Activated naive CD4-positive, alpha-beta T cell treated with anti-CD3 and anti-CD28 coated beads, Interleukin-2, amount 10 ng/mL, durations not matched to agents 7 days and 5 days (primary cell): Measurements from ENCODE around the gene RAB38.

Experiments
- CTCF ChIA-PET: fragments of 350-600 bp; sonication (Branson Sonifier 250); formaldehyde crosslinking; loops from one replicate; lab custom pipeline; 2021; ENCODE audit warnings: antibody characterized with exemption; lab: Charles Lee
- DNase-seq: peaks from one replicate; pipeline ENCODE4 v3.0.0-alpha.2; 2020
- H3K27ac Mint-ChIP-seq: one replicate; pipeline ENCODE4 v1.8.0; 2021; ENCODE audit warnings: mild to moderate bottlenecking, moderate library complexity, mixed read lengths
- H3K27me3 Mint-ChIP-seq: one replicate; pipeline ENCODE4 v1.8.0; 2021; ENCODE audit warnings: mild to moderate bottlenecking, mixed read lengths
- H3K36me3 Mint-ChIP-seq: one replicate; pipeline ENCODE4 v1.8.0; 2021; ENCODE audit warnings: mixed read lengths
- H3K4me1 Mint-ChIP-seq: one replicate; pipeline ENCODE4 v1.8.0; 2021; ENCODE audit warnings: mixed read lengths
- H3K4me3 Mint-ChIP-seq: one replicate; pipeline ENCODE4 v1.8.0; 2021; ENCODE audit warnings: mild to moderate bottlenecking, moderate library complexity, mixed read lengths
- H3K9me3 Mint-ChIP-seq: one replicate; pipeline ENCODE4 v1.8.0; 2021; ENCODE audit warnings: mixed read lengths

Gene RAB38

DNA sequence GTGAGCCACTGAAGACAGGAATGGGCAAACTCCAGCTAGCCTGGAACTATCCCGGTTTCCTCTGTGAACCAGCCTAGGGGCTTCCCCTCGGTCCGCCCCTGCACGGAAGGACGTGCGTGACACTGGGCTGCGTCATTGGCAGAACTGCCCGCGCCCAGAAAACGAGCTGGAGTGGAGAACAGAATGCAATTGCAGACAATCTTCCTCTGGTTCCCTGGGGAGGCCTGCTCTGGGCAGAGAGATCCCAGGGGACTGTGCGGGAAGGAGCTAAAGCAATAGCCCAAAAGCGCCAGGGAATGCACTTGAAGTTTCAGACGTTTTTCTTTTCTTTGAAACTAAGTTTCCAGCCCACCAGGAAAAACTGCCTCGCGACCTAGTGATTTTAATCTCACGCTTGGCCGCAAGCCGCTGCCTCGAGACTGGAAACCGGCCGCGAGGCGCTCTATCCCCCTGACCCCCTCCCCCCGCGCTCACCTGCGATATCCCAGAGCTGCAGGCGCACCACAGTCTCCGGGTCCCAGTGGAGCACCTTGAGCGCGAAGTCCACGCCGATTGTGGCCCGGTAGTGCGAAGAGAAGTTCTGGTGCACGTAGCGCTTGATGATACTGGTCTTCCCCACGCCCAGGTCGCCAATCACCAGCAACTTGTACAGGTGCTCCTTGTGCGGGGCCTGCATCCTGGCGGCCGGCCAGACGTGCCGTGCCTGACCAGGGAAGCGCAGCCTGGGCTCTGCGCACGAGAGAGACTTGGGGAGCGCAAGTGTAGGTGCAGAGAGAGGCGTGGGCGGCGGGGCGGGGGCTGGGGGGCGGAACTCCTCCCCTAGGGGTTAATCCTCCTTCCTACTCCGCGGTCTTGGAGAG, at the start of gene RAB38:
TSS of gene RAB38 (minus strand) at position 735 of the 860 bp plus-strand sequence. CDS start at position 676, 59 bp downstream.
- Mint-ChIP-seq H3K27me3 (peaks cover 14% of the 10 kb centered on the region), H3K4me3 (peak within 1 kb of the TSS; percentile 70), H3K4me1 (peaks cover 22% of the 10 kb centered on the region), H3K27ac (no peak within 1 kb of the TSS), H3K36me3 (no peaks in the 10 kb centered on the region), H3K9me3 (no peaks in the 10 kb centered on the region)
- CTCF ChIA-PET, result interaction anchor here (1.3 kb wide), 1 partner anchor 369 kb away, joined by 3 read pairs; no protein-coding TSS in a partner anchor
- DNase-seq, result peak; percentile 55

DNA sequence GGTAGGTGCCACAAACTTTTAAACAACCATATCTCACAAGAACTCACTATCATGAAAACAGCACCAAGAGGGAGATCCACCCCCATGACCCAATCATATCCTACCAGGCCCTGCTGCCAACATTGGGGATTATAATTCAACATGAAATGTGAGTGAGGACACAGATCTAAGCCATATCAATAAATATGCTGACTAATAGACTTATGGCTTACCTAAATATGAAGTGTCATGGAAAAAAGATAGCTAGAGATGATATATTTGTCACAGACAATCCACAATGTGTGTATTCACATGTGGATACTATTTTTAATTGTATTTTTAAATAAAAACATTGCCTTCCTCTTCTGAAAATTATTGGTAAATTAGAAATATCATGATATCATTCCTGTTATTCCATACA, 38.2 kb upstream of the RAB38 start:
- Mint-ChIP-seq H3K36me3 (no peaks in the 10 kb centered on the region), H3K9me3 (no peaks in the 10 kb centered on the region), H3K27me3 (no peaks in the 10 kb centered on the region), H3K4me1 (no peaks in the 10 kb centered on the region), H3K4me3 (no peak overlapping the region), H3K27ac (no peak overlapping the region)
- CTCF ChIA-PET, result no interaction called here
- DNase-seq, result no peak

DNA sequence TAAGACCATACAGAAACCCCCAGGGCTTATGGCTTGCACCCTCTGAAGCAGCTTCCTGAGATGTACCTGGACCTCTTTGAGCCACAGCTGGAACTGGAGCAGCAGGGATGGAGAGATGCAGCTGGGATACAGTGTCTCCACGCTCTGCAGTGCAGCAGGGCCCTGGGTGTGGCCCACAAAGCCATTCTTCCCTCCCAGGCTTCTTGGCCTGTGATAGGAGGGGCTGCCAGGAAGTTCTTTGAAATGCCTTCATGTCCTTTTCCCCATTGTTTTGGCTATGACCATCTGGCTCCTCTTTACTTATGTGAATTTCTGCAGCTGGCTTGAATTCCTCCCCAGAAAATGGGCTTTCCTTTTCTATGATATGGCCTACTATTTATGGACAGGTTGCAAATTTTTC, 37.1 kb upstream of the RAB38 start:
- no peak overlapping the region for H3K4me3 Mint-ChIP-seq
- DNase-seq, result no peak
- CTCF ChIA-PET, result no interaction called here

DNA sequence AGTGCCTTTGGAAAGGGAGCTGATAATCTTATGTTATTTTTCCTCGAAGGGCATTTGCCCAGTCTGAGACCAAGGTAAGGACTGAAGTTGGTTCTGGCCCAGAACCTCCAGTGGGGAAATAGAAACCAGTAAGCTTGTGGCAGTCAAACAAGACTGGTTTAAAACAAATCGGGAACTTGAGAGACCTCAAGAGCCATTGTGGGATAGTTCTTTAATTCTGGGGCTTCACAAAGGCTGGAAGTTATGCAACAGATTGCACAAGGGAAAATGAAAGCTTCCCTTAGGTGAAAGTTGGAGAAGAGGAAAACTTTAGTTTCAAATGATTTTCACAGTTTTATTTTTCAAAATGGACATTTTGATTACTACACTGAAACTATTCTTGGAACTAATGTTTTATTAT, 33.5 kb upstream of the RAB38 start:
- H3K9me3 Mint-ChIP-seq, result no peaks in the 10 kb centered on the region
- H3K36me3 Mint-ChIP-seq, result no peaks in the 10 kb centered on the region
- CTCF ChIA-PET, result no interaction called here
- no peak for DNase-seq
- H3K27ac Mint-ChIP-seq, result no peak overlapping the region
- H3K4me1 Mint-ChIP-seq, result no peaks in the 10 kb centered on the region
- H3K27me3 Mint-ChIP-seq, result no peaks in the 10 kb centered on the region
- no peak overlapping the region for H3K4me3 Mint-ChIP-seq

More for the DNA sequence above, 37.1 kb upstream of the RAB38 start:
- Mint-ChIP-seq H3K9me3 (no peaks in the 10 kb centered on the region), H3K4me1 (no peaks in the 10 kb centered on the region), H3K36me3 (no peaks in the 10 kb centered on the region), H3K27ac (no peak overlapping the region), H3K27me3 (no peaks in the 10 kb centered on the region)

DNA sequence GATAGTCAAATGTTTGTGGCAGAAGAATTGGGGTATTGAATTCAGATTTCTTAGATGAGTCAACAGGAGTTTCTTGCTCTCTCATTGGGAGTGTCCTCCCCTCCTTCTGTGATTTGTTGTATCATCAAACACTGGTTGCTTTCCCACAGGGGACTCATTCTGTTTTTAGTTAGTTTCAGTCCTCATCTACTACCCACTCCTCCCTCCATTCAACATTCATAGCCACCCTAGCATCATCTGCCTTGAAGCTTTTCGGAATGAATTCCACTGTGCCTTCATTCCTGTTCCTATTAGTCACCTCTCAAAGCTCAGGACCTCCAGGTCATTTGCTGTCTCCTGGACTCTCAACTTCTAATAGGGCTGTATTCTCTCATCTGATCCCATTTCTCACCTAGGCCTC, 31.5 kb upstream of the RAB38 start:
- no peak for DNase-seq
- H3K36me3 Mint-ChIP-seq, result no peaks in the 10 kb centered on the region
- CTCF ChIA-PET, result no interaction called here

DNA sequence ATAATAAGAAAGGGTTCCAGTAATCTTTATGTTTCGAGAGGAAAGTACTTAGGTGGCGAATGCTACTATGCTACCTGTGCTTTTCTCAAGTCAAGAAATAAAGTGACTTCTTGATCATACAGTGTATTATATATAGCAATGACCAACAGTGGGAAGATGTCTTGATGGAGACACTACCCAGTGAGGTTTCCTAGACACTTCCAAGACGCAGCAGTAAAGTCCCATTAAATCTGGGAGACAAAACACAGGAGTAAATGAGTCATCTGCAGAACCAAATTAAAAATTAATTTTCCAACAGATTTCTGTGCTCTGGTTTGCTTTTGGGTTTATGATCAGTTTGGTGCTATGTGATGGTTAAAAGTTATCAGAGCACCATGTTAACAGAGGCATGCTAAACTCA, 29.1 kb upstream of the RAB38 start:
- no peak for DNase-seq
- CTCF ChIA-PET, result no interaction called here
- Mint-ChIP-seq H3K4me3 (no peak overlapping the region), H3K4me1 (no peaks in the 10 kb centered on the region), H3K9me3 (no peaks in the 10 kb centered on the region), H3K27ac (no peak overlapping the region), H3K27me3 (no peaks in the 10 kb centered on the region), H3K36me3 (no peaks in the 10 kb centered on the region)

More for the DNA sequence above, 31.5 kb upstream of the RAB38 start:
- Mint-ChIP-seq H3K27me3 (no peaks in the 10 kb centered on the region), H3K9me3 (no peaks in the 10 kb centered on the region), H3K4me3 (no peak overlapping the region), H3K4me1 (no peaks in the 10 kb centered on the region), H3K27ac (no peak overlapping the region)

DNA sequence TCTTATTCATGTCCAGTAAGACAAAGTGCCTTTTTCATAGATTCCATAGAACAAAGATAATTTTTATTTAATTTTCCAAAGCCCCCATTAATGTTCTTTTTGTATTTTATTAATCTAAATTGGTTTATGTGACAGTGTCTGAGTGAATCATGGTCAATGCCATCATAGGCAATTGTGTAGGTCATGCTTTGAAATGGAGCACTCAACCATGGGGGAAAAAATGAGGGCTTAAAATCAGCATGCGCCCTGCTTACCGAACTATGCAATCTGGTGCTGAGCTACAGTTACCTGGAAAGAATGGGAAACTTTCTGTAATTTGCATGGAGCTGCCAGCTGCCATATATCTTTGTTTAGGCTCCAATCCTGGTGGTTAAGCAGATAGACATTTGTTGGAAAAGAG, 28.4 kb upstream of the RAB38 start:
- Mint-ChIP-seq H3K36me3 (no peaks in the 10 kb centered on the region), H3K4me1 (no peaks in the 10 kb centered on the region), H3K4me3 (no peak overlapping the region), H3K27ac (no peak overlapping the region), H3K27me3 (no peaks in the 10 kb centered on the region), H3K9me3 (no peaks in the 10 kb centered on the region)
- CTCF ChIA-PET, result no interaction called here
- DNase-seq, result no peak

DNA sequence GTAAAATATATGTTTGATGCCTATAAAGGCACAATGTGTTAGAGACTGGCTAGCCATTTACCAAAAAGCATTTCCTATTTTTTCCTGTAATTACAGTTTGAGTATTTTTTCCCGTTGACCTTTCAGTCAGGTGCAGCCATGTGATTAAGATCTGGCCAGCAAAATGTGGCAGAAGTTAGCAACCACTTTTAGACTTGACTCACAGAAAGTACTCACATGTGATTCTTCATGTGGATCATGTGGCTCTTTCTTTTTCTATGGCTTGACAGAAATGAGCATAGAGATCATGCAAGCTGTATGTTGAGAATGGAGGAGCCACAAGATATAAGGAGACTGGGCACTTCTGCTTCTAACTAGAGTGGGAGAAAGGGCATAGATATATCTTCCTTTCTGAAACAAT, 27.3 kb upstream of the RAB38 start:
- H3K4me3 Mint-ChIP-seq, result no peak overlapping the region
- H3K36me3 Mint-ChIP-seq, result no peaks in the 10 kb centered on the region
- DNase-seq, result no peak
- no peaks in the 10 kb centered on the region for H3K9me3 Mint-ChIP-seq
- CTCF ChIA-PET, result no interaction called here
- no peak overlapping the region for H3K27ac Mint-ChIP-seq
- peaks cover 5% of the 10 kb centered on the region for H3K27me3 Mint-ChIP-seq
- H3K4me1 Mint-ChIP-seq, result no peaks in the 10 kb centered on the region

DNA sequence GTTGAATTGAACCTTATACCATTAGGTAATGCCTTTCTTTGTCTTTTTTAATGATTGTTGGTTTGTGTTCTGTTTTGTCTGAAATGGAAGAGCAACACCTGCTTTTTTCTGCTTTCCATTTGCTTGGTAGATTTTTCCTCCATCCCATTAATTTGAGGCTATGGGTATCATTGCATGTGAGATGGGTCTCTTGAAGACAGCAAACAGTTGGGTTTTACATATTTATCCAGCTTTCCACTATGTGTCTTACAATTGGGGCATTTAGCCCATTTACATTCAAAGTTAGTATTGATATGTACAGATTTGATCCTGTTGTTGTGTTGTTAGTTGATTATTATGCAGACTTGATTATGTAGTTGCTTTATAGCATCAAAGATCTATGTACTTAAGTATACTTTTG, 21.1 kb upstream of the RAB38 start:
- Mint-ChIP-seq H3K27ac (no peak overlapping the region), H3K27me3 (peaks cover 10% of the 10 kb centered on the region), H3K4me1 (no peaks in the 10 kb centered on the region), H3K36me3 (no peaks in the 10 kb centered on the region), H3K4me3 (no peak overlapping the region), H3K9me3 (peaks cover 9% of the 10 kb centered on the region)
- CTCF ChIA-PET, result no interaction called here
- no peak for DNase-seq

DNA sequence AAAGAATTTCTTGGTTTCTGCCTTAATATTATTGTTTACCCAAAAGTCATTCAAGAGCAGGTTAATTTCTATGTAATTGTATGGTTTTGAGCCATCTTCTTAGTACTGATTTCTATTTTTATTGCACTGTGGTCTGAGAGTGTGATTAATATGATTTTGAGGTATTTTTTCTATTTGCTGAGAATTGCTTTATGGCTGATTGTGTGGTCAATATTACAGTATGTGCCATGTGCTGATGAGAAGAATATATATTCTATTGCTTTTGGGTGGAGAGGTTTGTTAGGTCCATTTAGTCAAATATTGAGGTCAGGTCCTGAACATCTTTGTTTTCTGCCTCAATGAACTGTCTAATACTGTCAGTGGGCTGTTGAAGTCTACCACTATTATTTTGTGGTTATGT, 20.7 kb upstream of the RAB38 start:
- H3K27me3 Mint-ChIP-seq, result peaks cover 10% of the 10 kb centered on the region
- H3K4me3 Mint-ChIP-seq, result no peak overlapping the region
- CTCF ChIA-PET, result no interaction called here
- no peak overlapping the region for H3K27ac Mint-ChIP-seq
- no peaks in the 10 kb centered on the region for H3K4me1 Mint-ChIP-seq
- H3K9me3 Mint-ChIP-seq, result peaks cover 9% of the 10 kb centered on the region
- H3K36me3 Mint-ChIP-seq, result no peaks in the 10 kb centered on the region
- no peak for DNase-seq

DNA sequence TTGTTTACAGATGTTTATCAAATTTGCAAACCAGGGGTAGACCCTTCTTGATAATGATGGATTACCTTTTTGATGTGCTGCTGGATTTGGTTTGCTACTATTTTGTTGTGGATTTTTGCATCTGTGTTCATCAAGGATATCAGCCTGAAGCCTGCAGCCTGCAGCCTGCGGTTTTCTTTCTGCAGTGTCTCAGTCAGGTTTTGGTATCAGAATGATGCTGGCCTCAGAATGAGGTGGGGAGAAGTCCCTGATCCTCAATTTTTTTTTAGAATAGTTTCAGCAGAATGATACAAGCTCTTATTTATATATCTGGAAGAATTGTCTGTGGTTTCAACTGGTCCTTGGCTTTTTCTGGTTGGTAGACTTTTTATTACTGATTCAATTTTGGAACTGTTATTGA, 19.7 kb upstream of the RAB38 start:
- H3K9me3 Mint-ChIP-seq, result peaks cover 9% of the 10 kb centered on the region
- no peaks in the 10 kb centered on the region for H3K4me1 Mint-ChIP-seq
- no peak for DNase-seq
- no peaks in the 10 kb centered on the region for H3K36me3 Mint-ChIP-seq
- no peak overlapping the region for H3K27ac Mint-ChIP-seq
- peaks cover 10% of the 10 kb centered on the region for H3K27me3 Mint-ChIP-seq
- no peak overlapping the region for H3K4me3 Mint-ChIP-seq
- CTCF ChIA-PET, result no interaction called here

DNA sequence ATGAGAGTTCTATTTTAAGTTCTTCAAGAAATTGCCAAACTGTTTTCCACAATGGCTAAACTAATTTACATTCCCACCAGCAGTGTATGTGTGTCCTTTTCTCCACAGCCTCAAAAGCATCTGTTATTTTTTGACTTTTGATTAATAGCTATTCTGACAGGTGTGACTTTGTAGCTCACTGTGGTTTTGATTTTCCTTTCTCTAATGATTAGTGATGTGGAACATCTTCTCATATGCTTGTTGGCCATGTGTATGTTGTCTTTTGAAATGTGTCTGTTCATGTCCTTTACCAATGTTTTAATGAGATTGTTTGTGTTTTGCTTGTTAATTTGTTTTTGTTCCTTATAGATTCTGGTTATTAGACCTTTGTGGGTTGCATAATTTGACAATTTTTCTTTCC, 18.0 kb upstream of the RAB38 start:
- H3K27ac Mint-ChIP-seq, result no peak overlapping the region
- no peak for DNase-seq
- H3K4me3 Mint-ChIP-seq, result no peak overlapping the region
- peaks cover 10% of the 10 kb centered on the region for H3K27me3 Mint-ChIP-seq
- H3K9me3 Mint-ChIP-seq, result peaks cover 9% of the 10 kb centered on the region
- no peaks in the 10 kb centered on the region for H3K36me3 Mint-ChIP-seq
- CTCF ChIA-PET, result interaction anchor here (0.6 kb wide), 1 partner anchor 23 kb away, joined by 3 read pairs; no protein-coding TSS in a partner anchor
- H3K4me1 Mint-ChIP-seq, result no peaks in the 10 kb centered on the region

DNA sequence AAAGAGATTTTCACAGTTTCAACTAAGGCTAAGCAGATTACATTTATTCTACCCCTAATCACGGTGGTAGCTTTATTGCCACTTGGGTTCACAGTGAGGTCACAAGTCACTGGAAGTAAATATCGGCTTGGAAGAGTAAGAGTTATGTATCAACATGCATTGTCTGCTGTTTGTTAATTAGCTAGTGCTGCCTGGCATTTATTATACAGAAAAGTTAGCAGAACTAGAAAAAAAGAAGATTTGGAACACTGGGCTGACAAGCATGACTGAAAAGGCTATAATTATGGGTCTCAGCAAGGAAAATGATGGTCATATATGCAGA, 13.7 kb upstream of the RAB38 start:
- H3K36me3 Mint-ChIP-seq, result no peaks in the 10 kb centered on the region
- no peak overlapping the region for H3K27ac Mint-ChIP-seq
- CTCF ChIA-PET, result no interaction called here
- no peaks in the 10 kb centered on the region for H3K4me1 Mint-ChIP-seq
- DNase-seq, result no peak
- H3K4me3 Mint-ChIP-seq, result no peak overlapping the region
- no peaks in the 10 kb centered on the region for H3K27me3 Mint-ChIP-seq
- H3K9me3 Mint-ChIP-seq, result no peaks in the 10 kb centered on the region

DNA sequence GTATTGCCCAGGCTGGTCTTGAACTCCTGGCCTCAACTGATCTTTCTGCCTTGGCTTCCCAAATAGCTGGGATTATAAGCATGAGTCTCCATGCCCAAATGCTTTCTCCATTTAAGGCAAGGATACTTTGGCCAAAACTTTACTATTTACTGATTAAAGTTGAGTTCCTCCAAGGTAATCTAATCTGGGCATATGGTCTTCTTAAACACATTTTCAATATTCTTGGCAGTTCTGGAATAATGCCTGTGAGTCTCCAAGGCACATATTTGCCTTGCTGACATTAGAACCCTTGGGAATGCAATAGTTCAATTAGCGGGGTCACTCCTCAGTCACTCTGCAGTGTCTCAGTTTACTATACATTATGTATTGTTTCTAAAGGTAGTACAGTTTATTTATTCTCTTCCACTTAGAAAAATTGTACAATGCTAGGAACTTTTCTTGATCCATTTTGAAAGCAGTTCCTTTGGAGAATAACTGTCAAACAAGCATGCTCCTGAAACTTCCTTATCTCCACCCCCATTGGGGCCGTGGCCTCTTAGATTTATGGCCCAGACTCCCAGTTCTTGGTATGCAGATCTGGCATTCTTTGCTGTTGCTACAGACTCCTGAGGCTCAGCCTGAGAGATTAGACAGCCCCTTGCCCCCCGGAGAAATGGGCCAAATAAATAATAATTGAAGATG, 13.1 kb upstream of the RAB38 start:
- Mint-ChIP-seq H3K4me1 (no peaks in the 10 kb centered on the region), H3K27me3 (peaks cover 3% of the 10 kb centered on the region), H3K36me3 (no peaks in the 10 kb centered on the region), H3K4me3 (no peak overlapping the region), H3K9me3 (no peaks in the 10 kb centered on the region), H3K27ac (no peak overlapping the region)
- CTCF ChIA-PET, result no interaction called here
- no peak for DNase-seq

DNA sequence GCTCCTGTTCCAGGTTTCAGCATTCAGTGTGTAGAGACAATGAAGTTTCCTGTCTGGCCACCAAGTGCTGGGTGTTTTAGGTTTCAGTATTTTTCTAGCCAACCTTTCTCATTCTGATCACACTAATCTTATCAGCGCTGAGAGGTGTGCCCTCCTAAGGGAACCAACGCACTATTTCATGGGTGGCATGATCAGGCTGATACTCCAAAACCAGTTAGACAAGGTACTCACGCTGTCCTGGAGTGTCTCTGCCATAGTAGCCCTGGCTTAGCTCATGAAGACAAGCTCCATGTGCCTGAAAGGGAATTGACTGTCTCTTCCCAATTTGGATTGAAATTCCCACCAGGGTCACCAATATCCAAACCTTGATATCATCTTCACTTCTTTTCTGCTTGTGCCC, 8.0 kb upstream of the RAB38 start:
- no peak overlapping the region for H3K4me3 Mint-ChIP-seq
- no peak overlapping the region for H3K27ac Mint-ChIP-seq
- DNase-seq, result no peak
- CTCF ChIA-PET, result no interaction called here
- H3K36me3 Mint-ChIP-seq, result no peaks in the 10 kb centered on the region
- peaks cover 7% of the 10 kb centered on the region for H3K4me1 Mint-ChIP-seq
- peaks cover 8% of the 10 kb centered on the region for H3K27me3 Mint-ChIP-seq
- no peaks in the 10 kb centered on the region for H3K9me3 Mint-ChIP-seq
